IMR-90 (cell line): Measurements from ENCODE around the gene NRG4. TPM values are rescaled to one million over a fixed set of nuclear protein-coding genes. Genes with fewer than 3 reads are reported as not detected.
"Not testable (repeated sequence)": the region's sequence is repeated elsewhere in the genome, so short reads cannot be mapped to it uniquely, and the experiment has no call there.

Experiments
- ATAC-seq: fragments of 200-7000 bp; cut with Tn5 transposase; 2 replicates; pipeline ENCODE4 v1.9.1; 2020; ENCODE audit warnings: low read depth, mild to moderate bottlenecking, moderate library complexity
- BruUV-seq: library from RNA; stranded (reverse); fragments of 400-500 nt; replicated peaks from 2 replicates; lab custom pipeline; 2021; lab: Mats Ljungman, UMichigan
- CTCF ChIA-PET: fragments of 300-600 bp; formaldehyde crosslinking; extraction: SDS; loops from one replicate; lab custom pipeline; 2021; ENCODE audit warnings: antibody characterized with exemption; lab: Yijun Ruan, JAX
- POLR2A ChIA-PET: fragments of 300-600 bp; sonication (Branson Sonifier 250); formaldehyde crosslinking; loops from one replicate; lab custom pipeline; 2022; ENCODE audit warnings: antibody characterized with exemption; ENCODE audit not compliant: unreplicated experiment; lab: Charles Lee
- DNase-seq: peaks from one replicate; pipeline ENCODE4 v3.0.0; 2013
- H2AFZ ChIP-seq: replicated peaks from 2 replicates; pipeline ENCODE3; 2013; ENCODE audit warnings: low read length, mild to moderate bottlenecking; ENCODE audit not compliant: poor library complexity
- H2AK5ac ChIP-seq: 2 replicates; pipeline ENCODE4 v1.6.1; 2013; ENCODE audit warnings: low read depth, low read length, inconsistent platforms
- H2AK9ac ChIP-seq: replicated peaks from 2 replicates; pipeline ENCODE3; 2013; ENCODE audit warnings: mild to moderate bottlenecking, low read depth, low read length, moderate library complexity; ENCODE audit not compliant: poor library complexity
- H2BK120ac ChIP-seq: 2 replicates; pipeline ENCODE4 v1.6.1; 2013; ENCODE audit warnings: low read depth, low read length, inconsistent platforms
- H2BK15ac ChIP-seq: 3 replicates; pipeline ENCODE4 v1.6.1; 2013; ENCODE audit warnings: low read depth, low read length, inconsistent platforms
- H2BK20ac ChIP-seq: 2 replicates; pipeline ENCODE4 v1.6.1; 2013; ENCODE audit warnings: low read depth, mild to moderate bottlenecking, inconsistent platforms, low read length, moderate library complexity
- H2BK5ac ChIP-seq: 2 replicates; pipeline ENCODE4 v1.6.1; 2013; ENCODE audit warnings: mild to moderate bottlenecking, low read depth, low read length, inconsistent platforms; ENCODE audit not compliant: poor library complexity, severe bottlenecking
- H3K14ac ChIP-seq: replicated peaks from 2 replicates; pipeline ENCODE4 v1.6.1; 2013; ENCODE audit warnings: low read depth, low read length, inconsistent platforms
- H3K18ac ChIP-seq: 2 replicates; pipeline ENCODE4 v1.6.1; 2013; ENCODE audit warnings: low read depth, low read length, control low read depth
- H3K23ac ChIP-seq: 2 replicates; pipeline ENCODE4 v1.6.1; 2013; ENCODE audit warnings: low read depth, low read length, inconsistent platforms
- H3K27ac ChIP-seq: 2 replicates; pipeline ENCODE4 v1.5.1; 2013; ENCODE audit warnings: mild to moderate bottlenecking, control low read depth, low read length; ENCODE audit not compliant: insufficient read depth
- H3K27me3 ChIP-seq: 2 replicates; pipeline ENCODE4 v1.6.1; 2013; ENCODE audit warnings: low read length; ENCODE audit not compliant: control insufficient read depth, insufficient read depth
- H3K36me3 ChIP-seq: 2 replicates; pipeline ENCODE4 v1.6.1; 2013; ENCODE audit warnings: low read length, mixed read lengths; ENCODE audit not compliant: control insufficient read depth, insufficient read depth
- H3K4ac ChIP-seq: 2 replicates; pipeline ENCODE4 v1.6.1; 2013; ENCODE audit warnings: low read depth, low read length, inconsistent platforms
- H3K4me1 ChIP-seq: 2 replicates; pipeline ENCODE4 v1.6.1; 2013; ENCODE audit warnings: low read length, mixed read lengths; ENCODE audit not compliant: control insufficient read depth, insufficient read depth
- H3K4me2 ChIP-seq: 2 replicates; pipeline ENCODE4 v1.6.1; 2013; ENCODE audit warnings: low read depth, mild to moderate bottlenecking, control low read depth, low read length, moderate library complexity
- H3K4me3 ChIP-seq: 2 replicates; pipeline ENCODE4 v1.5.1; 2013; ENCODE audit warnings: low read depth, mild to moderate bottlenecking, control low read depth, low read length, moderate library complexity; ENCODE audit not compliant: insufficient read depth
- H3K56ac ChIP-seq: 2 replicates; pipeline ENCODE4 v1.6.1; 2013; ENCODE audit warnings: low read length, inconsistent platforms; ENCODE audit not compliant: insufficient read depth; ENCODE audit errors: extremely low read depth
- H3K79me1 ChIP-seq, 2 experiments: 2 replicates each; pipeline ENCODE4 v1.6.1; 2013; ENCODE audit warnings: low read length in 2 of 2, inconsistent platforms in 1 of 2, low read depth in 1 of 2
- H3K9ac ChIP-seq: 2 replicates; pipeline ENCODE4 v1.6.1; 2013; ENCODE audit warnings: low read depth, low read length, control low read depth
- H3K9me1 ChIP-seq: 2 replicates; pipeline ENCODE4 v1.6.1; 2013; ENCODE audit warnings: low read length, inconsistent platforms; ENCODE audit not compliant: insufficient read depth
- H3K9me3 ChIP-seq: 2 replicates; pipeline ENCODE4 v1.6.1; 2013; ENCODE audit warnings: low read length; ENCODE audit not compliant: control insufficient read depth, insufficient read depth
- H4K20me1 ChIP-seq: 2 replicates; pipeline ENCODE4 v1.6.1; 2013; ENCODE audit warnings: low read length, inconsistent platforms; ENCODE audit not compliant: insufficient read depth
- H4K5ac ChIP-seq: 2 replicates; pipeline ENCODE4 v1.6.1; 2013; ENCODE audit warnings: mild to moderate bottlenecking, low read depth, low read length, control low read depth
- H4K8ac ChIP-seq, 2 experiments: 2 replicates each; pipeline ENCODE4 v1.6.1; 2013; ENCODE audit warnings: low read depth in 2 of 2, low read length in 2 of 2, control low read depth in 1 of 2, inconsistent platforms in 1 of 2
- H4K91ac ChIP-seq: 2 replicates; pipeline ENCODE4 v1.6.1; 2013; ENCODE audit warnings: low read depth, low read length, inconsistent platforms; ENCODE audit not compliant: insufficient read depth
- WGBS, 2 experiments: methylation state at CpG; one replicate each; pipeline versions ENCODE4 v1.1.5 to v1.1.7; 2013; ENCODE audit warnings: missing lambda C conversion rate in 2 of 2; ENCODE audit not compliant: insufficient read length in 1 of 2; ENCODE audit errors: extremely low coverage in 2 of 2; 5-methylcytosine and 5-hydroxymethylcytosine counted together
- dilution Hi-C: fragments of 300-500 bp; cut with HindIII; formaldehyde crosslinking; loops from one replicate; pipeline ENCODE4 v1.14.3; 2018; ENCODE audit warnings: low sequenced_read_pairs; ENCODE audit not compliant: unreplicated experiment
- in situ Hi-C: fragments of 300-500 bp; cut with MboI; formaldehyde crosslinking; loops from 3 replicates; pipeline ENCODE4 v1.14.3; 2019; ENCODE audit warnings: low sequenced_read_pairs, inconsistent platforms, mixed read lengths
- intact Hi-C: fragments of 100-400 bp; cut with micrococcal nuclease; formaldehyde crosslinking; loops from 2 replicates; pipeline ENCODE4 v1.10.0; 2022
- polyA plus RNA-seq, 3 experiments: library from polyadenylated mRNA; depleted of rRNA; stranded (reverse); fragments of >200 nt; gene quantifications; 2 replicates each; pipeline ENCODE4 v1.2.3, GENCODE V29; 2012; ENCODE audit warnings: low replicate concordance in 1 of 3
- total RNA-seq: library from RNA; depleted of rRNA; stranded (reverse); fragments of >200 nt; gene quantifications from 2 replicates; pipeline ENCODE4 v1.2.3, GENCODE V29; 2012

Gene NRG4
- total and polyA plus RNA-seq, 2 of the 4 experiments (the other 2 are of a cell fraction) = not detected

DNA sequence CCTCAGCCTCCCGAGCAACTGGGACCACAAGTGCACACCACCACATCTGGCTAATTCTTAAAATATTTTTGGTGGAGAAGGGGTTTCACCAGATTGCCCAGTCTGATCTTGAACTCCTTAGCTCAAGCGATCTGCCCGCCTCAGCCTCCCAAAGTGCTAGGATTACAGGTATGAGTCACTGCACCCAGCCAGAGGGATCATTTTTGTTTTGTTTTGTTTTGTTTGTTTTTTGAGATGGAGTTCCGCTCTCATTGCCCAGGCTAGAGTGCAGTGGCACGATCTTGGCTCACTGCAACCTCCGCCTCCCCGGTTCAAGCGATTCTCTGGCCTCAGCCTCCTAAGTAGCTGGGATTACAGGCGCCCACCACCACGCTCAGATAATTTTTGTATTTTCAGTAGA lies 42.0 kb upstream of the NRG4 start:
- H3K18ac ChIP-seq, H2AK5ac ChIP-seq, H3K9ac ChIP-seq, H3K27ac ChIP-seq, H3K14ac ChIP-seq, ATAC-seq, H3K9me3 ChIP-seq, H4K5ac ChIP-seq, H3K4me2 ChIP-seq, H2BK15ac ChIP-seq, in situ Hi-C loops, H2BK5ac ChIP-seq, H3K79me1 ChIP-seq, H3K9me1 ChIP-seq, H2AK9ac ChIP-seq, DNase-seq, H3K4ac ChIP-seq, intact Hi-C loops, POLR2A ChIA-PET, H4K20me1 ChIP-seq, H2BK20ac ChIP-seq, H3K23ac ChIP-seq, dilution Hi-C loops, H2BK120ac ChIP-seq, H2AFZ ChIP-seq, H3K56ac ChIP-seq, BruUV-seq, H4K91ac ChIP-seq, H3K4me1 ChIP-seq, H4K8ac ChIP-seq, H3K4me3 ChIP-seq, H3K36me3 ChIP-seq: not testable (repeated sequence)
- CTCF ChIA-PET = interaction anchor here (1.6 kb wide), 1 partner anchor 85 kb away, joined by 4 read pairs; no protein-coding TSS in a partner anchor
- H3K27me3 ChIP-seq = peaks cover 20% of the 10 kb centered on the region
- no CpG with 5 or more reads among the region's 10 CpGs for WGBS, 2 experiments
